GM23338 (cell line): Measurements from ENCODE around the gene ADGRL1.

ENCODE experiments used
- CREB1 ChIP-seq: fragments of 250-450 bp; sonication (Bioruptor Pico); IDR thresholded peaks from 2 replicates; pipeline ENCODE4 v1.5.0; 2020; ENCODE audit warnings: low read depth, mild to moderate bottlenecking, moderate library complexity
- EZH2 ChIP-seq: fragments of 200-600 bp; sonication (generic); IDR thresholded peaks from one replicate; pipeline ENCODE4 v1.8.0; 2017; ENCODE audit warnings: antibody characterized with exemption, mild to moderate bottlenecking, low read depth; ENCODE audit not compliant: unreplicated experiment
- EZH2phosphoT487 ChIP-seq: fragments of 200-600 bp; sonication (generic); IDR thresholded peaks from one replicate; pipeline ENCODE4 v1.8.1; 2018; ENCODE audit warnings: antibody characterized with exemption; ENCODE audit not compliant: unreplicated experiment
- JUNB ChIP-seq: IDR thresholded peaks from one replicate; pipeline ENCODE4 v1.6.1; 2016; ENCODE audit warnings: antibody characterized with exemption; ENCODE audit not compliant: unreplicated experiment
- POLR2AphosphoS5 ChIP-seq: IDR thresholded peaks from 2 replicates; pipeline ENCODE4 v1.6.1; 2016; ENCODE audit warnings: antibody characterized with exemption, low read depth
- REST ChIP-seq: IDR thresholded peaks from one replicate; pipeline ENCODE4 v1.6.1; 2018; ENCODE audit warnings: antibody characterized with exemption; ENCODE audit not compliant: unreplicated experiment
- STAT1 ChIP-seq: IDR thresholded peaks from one replicate; pipeline ENCODE4 v1.6.1; 2016; ENCODE audit warnings: antibody characterized with exemption; ENCODE audit not compliant: unreplicated experiment
- ZNF114 ChIP-seq: fragments of 250-450 bp; sonication (Bioruptor Pico); IDR thresholded peaks from 2 replicates; pipeline ENCODE4 v1.5.0; 2020; ENCODE audit warnings: mild to moderate bottlenecking, moderate library complexity
- ZNF331 ChIP-seq: fragments of 250-450 bp; sonication (Bioruptor Pico); IDR thresholded peaks from 2 replicates; pipeline ENCODE4 v1.5.0; 2020; ENCODE audit warnings: low read depth, mild to moderate bottlenecking, moderate library complexity
- TF ChIP-seq, protein P1 (sequence below), 2 experiments: fragments of 200-600 bp in 1 of 2; sonication (generic) in 1 of 2; conservative IDR thresholded peaks; 2 replicates each; pipeline versions ENCODE4 v1.5.1 to v1.6.1; 2016 to 2017; ENCODE audit warnings: antibody characterized with exemption in 2 of 2, low read depth in 2 of 2, mild to moderate bottlenecking in 2 of 2, moderate library complexity in 1 of 2
- TF ChIP-seq, protein P2 (sequence below): IDR thresholded peaks from 2 replicates; pipeline ENCODE4 v1.6.1; 2016; ENCODE audit warnings: antibody characterized with exemption
- TF ChIP-seq, protein P3 (sequence below): fragments of 250-450 bp; sonication (Bioruptor Pico); IDR thresholded peaks from 2 replicates; pipeline ENCODE4 v1.5.0; 2020; ENCODE audit warnings: mild to moderate bottlenecking, moderate library complexity

DNA sequence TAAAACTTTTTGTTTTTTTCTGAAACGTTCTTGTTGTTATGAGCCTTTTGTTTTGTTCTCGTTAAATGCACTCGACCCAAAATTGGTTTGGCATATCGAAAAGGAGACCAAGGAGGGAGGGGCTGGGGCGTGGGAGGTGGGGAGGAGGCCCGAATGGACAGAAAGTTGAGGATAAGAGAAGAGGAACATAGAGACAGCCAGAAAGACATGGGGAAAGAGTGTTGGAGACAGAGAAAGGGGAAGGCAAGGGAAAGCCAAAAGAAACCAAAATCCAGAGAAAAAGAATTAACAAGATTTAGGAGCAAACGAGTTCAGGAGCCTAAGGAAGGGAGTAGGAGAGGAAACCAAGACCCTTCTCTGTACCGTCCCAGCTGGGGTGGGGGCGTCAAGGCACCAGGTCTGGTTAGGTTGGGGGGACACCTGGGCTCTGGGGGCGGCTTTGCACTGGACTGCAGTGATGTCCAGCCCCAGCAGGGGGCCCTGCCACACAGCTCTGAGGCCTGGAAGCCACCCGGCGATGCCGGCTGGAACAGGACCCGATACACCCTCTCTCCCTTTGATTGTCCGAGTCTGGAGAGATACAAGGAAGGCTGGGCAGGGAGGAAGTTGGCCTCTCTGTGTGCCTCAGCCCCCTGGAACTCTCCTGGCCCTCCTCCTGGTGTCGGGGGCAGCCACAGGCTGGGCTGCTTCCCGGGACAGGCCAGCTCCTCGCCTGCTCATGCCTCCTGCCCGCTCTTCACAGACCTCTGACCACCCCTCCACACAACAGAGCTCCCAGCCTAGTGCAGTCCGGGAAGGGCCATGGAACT, 58.0 kb downstream of the ADGRL1 start:
- TF ChIP-seq, protein P1, sequence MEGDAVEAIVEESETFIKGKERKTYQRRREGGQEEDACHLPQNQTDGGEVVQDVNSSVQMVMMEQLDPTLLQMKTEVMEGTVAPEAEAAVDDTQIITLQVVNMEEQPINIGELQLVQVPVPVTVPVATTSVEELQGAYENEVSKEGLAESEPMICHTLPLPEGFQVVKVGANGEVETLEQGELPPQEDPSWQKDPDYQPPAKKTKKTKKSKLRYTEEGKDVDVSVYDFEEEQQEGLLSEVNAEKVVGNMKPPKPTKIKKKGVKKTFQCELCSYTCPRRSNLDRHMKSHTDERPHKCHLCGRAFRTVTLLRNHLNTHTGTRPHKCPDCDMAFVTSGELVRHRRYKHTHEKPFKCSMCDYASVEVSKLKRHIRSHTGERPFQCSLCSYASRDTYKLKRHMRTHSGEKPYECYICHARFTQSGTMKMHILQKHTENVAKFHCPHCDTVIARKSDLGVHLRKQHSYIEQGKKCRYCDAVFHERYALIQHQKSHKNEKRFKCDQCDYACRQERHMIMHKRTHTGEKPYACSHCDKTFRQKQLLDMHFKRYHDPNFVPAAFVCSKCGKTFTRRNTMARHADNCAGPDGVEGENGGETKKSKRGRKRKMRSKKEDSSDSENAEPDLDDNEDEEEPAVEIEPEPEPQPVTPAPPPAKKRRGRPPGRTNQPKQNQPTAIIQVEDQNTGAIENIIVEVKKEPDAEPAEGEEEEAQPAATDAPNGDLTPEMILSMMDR (conservative IDR thresholded peaks at IDR 0.05; ENCODE audit: low read depth in 2 of 2) = peak; percentile 55 to 60
- TF ChIP-seq POLR2AphosphoS5 (no peak), REST (no peak), EZH2phosphoT487 (no peak), EZH2 (no peak), CREB1 (CRISPR knock-in tag) (no peak), JUNB (no peak), STAT1 (no peak), ZNF331 (CRISPR knock-in tag) (no peak), ZNF114 (no peak)
- TF ChIP-seq, protein P2, sequence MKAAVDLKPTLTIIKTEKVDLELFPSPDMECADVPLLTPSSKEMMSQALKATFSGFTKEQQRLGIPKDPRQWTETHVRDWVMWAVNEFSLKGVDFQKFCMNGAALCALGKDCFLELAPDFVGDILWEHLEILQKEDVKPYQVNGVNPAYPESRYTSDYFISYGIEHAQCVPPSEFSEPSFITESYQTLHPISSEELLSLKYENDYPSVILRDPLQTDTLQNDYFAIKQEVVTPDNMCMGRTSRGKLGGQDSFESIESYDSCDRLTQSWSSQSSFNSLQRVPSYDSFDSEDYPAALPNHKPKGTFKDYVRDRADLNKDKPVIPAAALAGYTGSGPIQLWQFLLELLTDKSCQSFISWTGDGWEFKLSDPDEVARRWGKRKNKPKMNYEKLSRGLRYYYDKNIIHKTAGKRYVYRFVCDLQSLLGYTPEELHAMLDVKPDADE = no peak
- TF ChIP-seq, protein P3, sequence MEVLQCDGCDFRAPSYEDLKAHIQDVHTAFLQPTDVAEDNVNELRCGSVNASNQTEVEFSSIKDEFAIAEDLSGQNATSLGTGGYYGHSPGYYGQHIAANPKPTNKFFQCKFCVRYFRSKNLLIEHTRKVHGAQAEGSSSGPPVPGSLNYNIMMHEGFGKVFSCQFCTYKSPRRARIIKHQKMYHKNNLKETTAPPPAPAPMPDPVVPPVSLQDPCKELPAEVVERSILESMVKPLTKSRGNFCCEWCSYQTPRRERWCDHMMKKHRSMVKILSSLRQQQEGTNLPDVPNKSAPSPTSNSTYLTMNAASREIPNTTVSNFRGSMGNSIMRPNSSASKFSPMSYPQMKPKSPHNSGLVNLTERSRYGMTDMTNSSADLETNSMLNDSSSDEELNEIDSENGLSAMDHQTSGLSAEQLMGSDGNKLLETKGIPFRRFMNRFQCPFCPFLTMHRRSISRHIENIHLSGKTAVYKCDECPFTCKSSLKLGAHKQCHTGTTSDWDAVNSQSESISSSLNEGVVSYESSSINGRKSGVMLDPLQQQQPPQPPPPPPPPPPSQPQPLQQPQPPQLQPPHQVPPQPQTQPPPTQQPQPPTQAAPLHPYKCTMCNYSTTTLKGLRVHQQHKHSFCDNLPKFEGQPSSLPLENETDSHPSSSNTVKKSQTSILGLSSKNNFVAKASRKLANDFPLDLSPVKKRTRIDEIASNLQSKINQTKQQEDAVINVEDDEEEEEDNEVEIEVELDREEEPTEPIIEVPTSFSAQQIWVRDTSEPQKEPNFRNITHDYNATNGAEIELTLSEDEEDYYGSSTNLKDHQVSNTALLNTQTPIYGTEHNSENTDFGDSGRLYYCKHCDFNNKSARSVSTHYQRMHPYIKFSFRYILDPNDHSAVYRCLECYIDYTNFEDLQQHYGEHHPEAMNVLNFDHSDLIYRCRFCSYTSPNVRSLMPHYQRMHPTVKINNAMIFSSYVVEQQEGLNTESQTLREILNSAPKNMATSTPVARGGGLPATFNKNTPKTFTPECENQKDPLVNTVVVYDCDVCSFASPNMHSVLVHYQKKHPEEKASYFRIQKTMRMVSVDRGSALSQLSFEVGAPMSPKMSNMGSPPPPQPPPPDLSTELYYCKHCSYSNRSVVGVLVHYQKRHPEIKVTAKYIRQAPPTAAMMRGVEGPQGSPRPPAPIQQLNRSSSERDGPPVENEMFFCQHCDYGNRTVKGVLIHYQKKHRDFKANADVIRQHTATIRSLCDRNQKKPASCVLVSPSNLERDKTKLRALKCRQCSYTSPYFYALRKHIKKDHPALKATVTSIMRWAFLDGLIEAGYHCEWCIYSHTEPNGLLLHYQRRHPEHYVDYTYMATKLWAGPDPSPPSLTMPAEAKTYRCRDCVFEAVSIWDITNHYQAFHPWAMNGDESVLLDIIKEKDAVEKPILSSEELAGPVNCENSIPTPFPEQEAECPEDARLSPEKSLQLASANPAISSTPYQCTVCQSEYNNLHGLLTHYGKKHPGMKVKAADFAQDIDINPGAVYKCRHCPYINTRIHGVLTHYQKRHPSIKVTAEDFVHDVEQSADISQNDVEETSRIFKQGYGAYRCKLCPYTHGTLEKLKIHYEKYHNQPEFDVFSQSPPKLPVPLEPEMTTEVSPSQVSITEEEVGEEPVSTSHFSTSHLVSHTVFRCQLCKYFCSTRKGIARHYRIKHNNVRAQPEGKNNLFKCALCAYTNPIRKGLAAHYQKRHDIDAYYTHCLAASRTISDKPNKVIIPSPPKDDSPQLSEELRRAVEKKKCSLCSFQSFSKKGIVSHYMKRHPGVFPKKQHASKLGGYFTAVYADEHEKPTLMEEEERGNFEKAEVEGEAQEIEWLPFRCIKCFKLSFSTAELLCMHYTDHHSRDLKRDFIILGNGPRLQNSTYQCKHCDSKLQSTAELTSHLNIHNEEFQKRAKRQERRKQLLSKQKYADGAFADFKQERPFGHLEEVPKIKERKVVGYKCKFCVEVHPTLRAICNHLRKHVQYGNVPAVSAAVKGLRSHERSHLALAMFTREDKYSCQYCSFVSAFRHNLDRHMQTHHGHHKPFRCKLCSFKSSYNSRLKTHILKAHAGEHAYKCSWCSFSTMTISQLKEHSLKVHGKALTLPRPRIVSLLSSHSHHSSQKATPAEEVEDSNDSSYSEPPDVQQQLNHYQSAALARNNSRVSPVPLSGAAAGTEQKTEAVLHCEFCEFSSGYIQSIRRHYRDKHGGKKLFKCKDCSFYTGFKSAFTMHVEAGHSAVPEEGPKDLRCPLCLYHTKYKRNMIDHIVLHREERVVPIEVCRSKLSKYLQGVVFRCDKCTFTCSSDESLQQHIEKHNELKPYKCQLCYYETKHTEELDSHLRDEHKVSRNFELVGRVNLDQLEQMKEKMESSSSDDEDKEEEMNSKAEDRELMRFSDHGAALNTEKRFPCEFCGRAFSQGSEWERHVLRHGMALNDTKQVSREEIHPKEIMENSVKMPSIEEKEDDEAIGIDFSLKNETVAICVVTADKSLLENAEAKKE (CRISPR knock-in tag) = no peak
